GM19467 (cell line): ENCODE data around the gene SERPING1.
"Not testable (repeated sequence)": the region's sequence is repeated elsewhere in the genome, so short reads cannot be mapped to it uniquely, and the experiment has no call there.

Source experiments
- ATAC-seq: cut with Tn5 transposase; IDR thresholded peaks from one replicate; pipeline ENCODE4 v1.9.1; 2021; ENCODE audit warnings: mild to moderate bottlenecking, moderate library complexity; ENCODE audit not compliant: unreplicated experiment

The SERPING1 gene

DNA sequence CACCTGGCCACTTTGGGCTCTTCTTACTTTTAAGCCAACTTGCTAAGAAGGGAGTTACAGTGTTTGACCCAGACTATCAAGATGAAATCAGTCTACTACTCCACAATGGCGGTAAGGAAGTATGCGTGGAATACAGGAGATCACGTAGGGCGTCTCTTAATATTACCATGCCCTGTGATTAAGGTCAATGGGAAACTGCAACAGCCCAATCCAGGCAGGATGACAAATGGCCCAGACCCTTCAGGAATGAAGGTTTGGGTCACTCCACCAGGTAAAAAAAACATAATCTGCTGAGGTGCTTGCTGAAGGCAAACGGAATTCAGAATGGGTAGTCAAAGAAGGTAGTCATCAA lies 53.2 kb downstream of the SERPING1 start:
- no peak for ATAC-seq

DNA sequence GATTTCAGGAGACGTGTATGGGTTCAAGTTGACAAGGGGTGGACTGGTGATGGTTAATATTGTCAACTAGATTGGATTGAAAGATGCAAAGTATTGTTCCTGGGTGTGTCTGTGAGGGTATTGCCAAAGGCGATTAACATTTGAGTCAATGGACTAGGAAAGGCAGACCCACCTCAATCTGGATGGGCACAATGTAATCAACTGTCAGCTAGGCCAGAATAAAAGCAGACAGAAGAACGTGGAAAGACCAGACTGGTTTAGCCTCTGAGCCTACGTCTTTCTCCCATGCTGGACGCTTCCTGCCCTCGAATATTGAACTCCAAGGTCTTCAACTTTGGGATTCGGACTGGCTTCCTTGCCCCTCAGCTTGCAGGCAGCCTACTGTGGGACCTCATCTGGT lies 53.9 kb downstream of the SERPING1 start:
- no peak for ATAC-seq

DNA sequence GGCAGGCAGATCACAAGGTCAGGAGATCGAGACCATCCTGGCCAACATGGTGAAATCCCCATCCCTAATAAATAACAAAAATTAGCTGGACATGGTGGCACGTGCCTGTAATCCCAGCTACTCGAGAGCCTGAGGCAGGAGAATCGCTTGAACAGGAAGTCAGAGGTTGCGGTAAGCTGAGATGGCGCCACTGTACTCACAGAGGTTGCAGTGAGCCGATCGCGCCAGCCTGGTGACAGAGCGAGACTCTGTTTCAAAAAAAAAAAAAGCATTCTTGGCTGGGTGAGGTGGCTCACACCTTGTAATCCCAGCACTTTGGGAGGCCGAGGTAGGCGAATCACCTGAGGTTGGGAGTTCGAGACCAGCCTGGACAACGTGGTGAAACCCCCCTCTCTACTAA lies 54.7 kb downstream of the SERPING1 start:
- not testable (repeated sequence) for ATAC-seq

DNA sequence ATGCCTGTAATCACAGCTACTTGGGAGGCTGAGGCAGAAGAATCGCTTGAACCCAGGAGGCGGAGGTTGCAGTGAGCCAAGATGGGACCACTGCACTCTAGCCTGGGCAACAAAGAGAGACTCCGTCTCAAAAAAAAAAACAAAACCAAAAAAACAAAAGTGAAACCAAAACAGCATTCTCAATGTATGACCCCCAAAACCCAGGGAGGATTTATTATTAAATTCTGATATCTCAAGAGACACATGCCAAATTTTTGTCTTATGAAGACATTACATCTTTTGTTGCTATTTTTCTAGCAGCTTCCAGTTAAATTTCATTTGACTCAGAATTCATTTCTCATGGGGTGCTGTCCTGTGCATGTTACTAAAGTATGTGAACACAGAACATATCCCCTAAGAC lies 55.2 kb downstream of the SERPING1 start:
- no peak for ATAC-seq

DNA sequence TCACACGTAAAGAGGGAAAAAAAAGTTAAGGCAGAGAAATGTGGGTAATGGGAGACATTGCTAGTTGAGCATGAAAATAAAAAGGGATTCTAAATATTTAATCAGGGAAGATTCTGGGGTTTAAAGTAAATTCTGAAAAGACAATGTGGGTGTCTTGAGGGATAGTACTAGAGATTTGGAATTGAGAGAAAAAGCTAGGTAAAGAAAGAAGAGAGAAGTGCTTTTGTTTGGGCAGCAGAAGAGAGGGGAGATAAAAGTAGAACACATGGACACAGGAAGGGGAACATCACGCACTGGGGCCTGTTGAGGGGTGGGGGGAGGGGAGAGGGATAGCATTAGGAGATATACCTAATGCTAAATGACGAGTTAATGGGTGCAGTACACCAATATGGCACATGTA lies 55.7 kb downstream of the SERPING1 start:
- no peak for ATAC-seq

DNA sequence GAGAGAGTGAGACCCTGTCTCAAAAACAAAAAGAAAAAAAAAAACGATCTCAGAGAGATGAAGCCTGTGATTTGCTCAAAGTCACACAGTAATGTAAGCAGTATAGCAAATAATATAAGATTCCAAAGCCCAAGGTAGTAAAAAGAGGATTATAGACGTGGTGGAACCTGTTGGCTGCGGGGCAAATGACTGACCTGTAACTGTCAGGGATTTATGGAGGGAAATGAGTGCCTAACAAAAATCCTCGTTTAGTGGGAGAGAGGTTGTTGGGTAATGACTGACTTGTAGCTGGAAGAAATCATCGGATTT lies 59.4 kb downstream of the SERPING1 start:
- ATAC-seq, result no peak

DNA sequence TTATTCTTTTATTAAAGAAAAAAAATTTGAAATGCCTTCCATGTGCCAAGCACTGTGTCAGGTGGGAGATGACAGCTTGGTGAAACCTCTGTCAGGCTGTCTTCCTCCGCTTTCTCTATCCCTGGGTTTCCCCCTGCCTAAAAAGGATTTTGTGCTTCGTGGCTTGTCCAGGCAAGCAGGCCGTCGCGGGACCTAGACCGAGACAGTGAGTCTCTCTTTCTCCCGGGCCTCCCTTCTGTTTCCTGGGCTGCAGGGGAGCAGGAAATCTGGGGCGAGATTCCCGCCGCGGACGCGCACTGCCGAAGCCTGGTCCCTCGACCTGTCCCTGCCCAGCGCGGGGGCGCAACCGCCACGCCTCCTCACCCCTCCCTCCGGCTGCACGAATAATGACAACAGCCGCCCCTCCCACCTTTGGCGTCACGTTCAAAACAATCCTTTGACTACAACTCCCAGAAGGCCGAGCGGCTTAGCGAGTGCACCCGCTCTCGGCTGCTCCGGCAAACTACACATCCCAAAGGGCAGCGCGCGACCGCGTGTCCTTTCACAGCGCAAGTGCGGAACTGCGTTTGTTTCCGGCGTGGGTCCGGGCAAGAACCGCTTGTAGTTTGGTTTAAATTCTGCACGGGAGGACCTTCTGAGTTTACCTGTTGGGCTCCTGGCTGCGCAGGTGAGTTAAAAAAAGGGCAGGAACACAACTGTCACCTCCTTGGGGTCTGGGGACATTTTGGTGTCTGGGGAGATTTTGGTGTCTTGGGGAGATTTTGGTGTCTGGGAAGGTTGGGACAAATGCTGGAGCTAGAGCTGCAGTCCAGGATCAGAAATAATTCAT lies 59.9 kb downstream of the SERPING1 start, which contains the start of gene CLP1:
CLP1 (plus strand) TSS at position 569 of the 829 bp plus-strand sequence. CDS start 1,715 bp downstream, outside the sequence.
- peak; percentile 98 for ATAC-seq

DNA sequence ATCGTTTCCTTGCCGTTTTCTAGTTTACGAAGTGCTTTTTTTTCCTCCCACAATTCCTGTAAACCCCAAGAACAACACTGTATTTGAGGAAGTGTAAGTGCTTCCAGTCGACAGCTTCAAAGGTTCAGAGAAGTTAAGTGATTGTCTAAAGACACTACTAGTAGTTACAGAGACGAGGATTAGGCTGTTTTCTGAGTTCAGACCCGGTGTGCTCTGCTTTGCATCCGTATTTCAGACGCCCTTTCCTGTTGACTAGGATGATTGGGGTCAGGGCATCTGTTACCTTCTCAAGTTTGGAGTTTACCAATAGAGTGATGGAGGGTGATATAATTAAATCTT lies 60.5 kb downstream of the SERPING1 start:
- no peak for ATAC-seq

DNA sequence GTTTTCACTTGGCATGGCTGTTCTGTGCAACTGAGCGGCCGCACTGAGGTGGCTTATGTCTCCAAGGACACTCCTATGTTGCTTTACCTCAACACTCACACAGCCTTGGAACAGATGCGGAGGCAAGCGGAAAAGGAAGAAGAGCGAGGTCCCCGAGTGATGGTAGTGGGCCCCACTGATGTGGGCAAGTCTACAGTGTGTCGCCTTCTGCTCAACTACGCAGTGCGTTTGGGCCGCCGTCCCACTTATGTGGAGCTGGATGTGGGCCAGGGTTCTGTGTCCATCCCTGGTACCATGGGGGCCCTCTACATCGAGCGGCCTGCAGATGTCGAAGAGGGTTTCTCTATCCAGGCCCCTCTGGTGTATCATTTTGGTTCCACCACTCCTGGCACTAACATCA lies 62.2 kb downstream of the SERPING1 start:
- no peak for ATAC-seq

DNA sequence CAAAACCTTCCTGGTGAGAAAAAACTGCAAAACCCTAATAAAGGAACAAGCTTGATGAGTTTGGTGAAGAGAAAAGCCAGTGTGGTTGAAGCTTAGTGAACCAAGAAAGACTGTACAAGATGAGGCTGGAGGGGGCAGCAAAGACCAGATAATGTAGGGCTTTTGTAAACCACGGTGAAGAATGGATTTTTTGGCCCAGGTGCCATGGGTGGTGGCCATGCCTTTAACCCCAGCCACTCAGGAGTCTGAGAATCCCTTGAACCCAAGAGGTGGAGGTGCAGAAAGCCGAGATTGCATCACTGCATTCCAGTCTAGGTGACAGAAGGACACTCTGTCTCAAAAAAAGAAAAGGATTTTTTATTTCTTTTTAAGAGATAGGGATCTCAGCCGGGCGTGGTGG lies 65.4 kb downstream of the SERPING1 start:
- ATAC-seq, result no peak

DNA sequence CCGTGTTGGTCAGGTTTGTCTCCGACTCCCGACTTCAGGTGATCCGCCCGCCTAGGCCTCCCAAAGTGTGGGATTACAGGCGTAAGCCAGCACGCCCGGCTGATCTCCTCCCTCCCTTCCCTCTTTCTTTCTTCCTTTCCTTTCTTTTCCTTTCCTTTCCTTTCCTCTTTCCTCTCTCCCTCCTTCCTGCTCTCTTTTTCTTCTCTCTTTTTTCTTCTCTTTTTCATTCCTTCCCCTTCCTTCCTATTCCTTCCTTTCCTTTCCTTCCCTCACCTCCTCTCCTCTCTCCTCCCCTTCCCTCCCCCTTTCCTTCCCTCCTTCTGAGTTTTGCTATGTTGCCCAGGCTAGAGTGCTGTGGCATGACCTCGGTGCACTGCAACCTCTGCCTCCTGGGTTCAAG lies 66.5 kb downstream of the SERPING1 start:
- no peak for ATAC-seq
